GM12891 (cell line): ENCODE data around the gene COL1A1.

Source experiments
- DNase-seq: peaks from one replicate; pipeline ENCODE4 v3.0.0; 2011; ENCODE audit warnings: low spot score; ENCODE audit not compliant: insufficient read length
- FAIRE-seq: peaks from 2 replicates; lab custom pipeline; 2011; peaks lifted over from hg19 to GRCh38; lab: Jason Lieb, UNC
- PAX5 ChIP-seq: IDR thresholded peaks from 2 replicates; pipeline ENCODE4 v1.6.1; 2011; ENCODE audit warnings: low read length, moderate library complexity, mild to moderate bottlenecking; ENCODE audit not compliant: insufficient read depth, severe bottlenecking
- POLR2A ChIP-seq: IDR thresholded peaks from 2 replicates; pipeline ENCODE4 v1.6.1; 2011; ENCODE audit warnings: low read depth, low read length, control low read depth
- POLR2AphosphoS5 ChIP-seq: IDR thresholded peaks from 2 replicates; pipeline ENCODE4 v1.6.1; 2011; ENCODE audit warnings: low read depth, low read length, control low read depth
- POU2F2 ChIP-seq: IDR thresholded peaks from 2 replicates; pipeline ENCODE4 v1.6.1; 2011; ENCODE audit warnings: low read depth, mild to moderate bottlenecking, control low read depth, low read length, moderate library complexity
- SPI1 ChIP-seq: IDR thresholded peaks from 2 replicates; pipeline ENCODE4 v1.6.1; 2011; ENCODE audit warnings: low read depth, low read length, control low read depth
- TAF1 ChIP-seq: IDR thresholded peaks from 2 replicates; pipeline ENCODE4 v1.6.1; 2011; ENCODE audit warnings: low read depth, low read length, control low read depth

Gene COL1A1

DNA sequence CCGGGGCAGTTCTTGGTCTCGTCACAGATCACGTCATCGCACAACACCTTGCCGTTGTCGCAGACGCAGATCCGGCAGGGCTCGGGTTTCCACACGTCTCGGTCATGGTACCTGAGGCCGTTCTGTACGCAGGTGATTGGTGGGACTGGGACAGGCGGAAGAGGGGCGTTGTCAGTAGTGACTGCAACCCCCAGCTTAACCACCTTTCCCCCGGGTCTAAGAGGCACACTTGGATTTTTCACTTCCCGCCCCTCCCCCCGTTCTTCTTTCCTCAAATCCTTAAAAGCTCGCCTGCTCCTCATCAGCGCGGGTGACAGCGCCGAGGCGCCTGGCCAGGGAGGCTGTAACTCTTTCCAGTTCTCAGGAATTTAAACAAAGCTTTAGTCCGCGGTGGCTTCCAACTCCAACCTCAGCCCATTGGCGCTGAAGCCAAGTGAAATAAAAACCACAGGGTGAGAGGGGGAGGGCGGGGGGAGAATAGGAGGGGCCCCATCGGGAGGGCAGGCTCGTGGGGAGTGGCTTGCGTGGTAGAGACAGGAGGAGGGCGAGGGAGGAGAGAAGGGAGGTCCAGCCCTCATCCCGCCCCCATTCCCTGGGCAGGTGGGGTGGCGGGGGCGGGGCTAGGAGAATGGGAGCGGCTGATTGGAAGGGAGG lies 1.5 kb downstream of the COL1A1 start:
- TF ChIP-seq POLR2A (no peak), PAX5 (no peak), POU2F2 (no peak), TAF1 (no peak), POLR2AphosphoS5 (no peak), SPI1 (no peak)
- peak; percentile 93 for FAIRE-seq
- peak; percentile 79 for DNase-seq

- FAIRE-seq, result no peak
- DNase-seq, result no peak
- TF ChIP-seq TAF1 (no peak), SPI1 (no peak), PAX5 (no peak), POU2F2 (no peak), POLR2A (no peak), POLR2AphosphoS5 (no peak)
Measured at GRCh38 chr17:50199211-50199802, 2.1 kb downstream of the COL1A1 start.

DNA sequence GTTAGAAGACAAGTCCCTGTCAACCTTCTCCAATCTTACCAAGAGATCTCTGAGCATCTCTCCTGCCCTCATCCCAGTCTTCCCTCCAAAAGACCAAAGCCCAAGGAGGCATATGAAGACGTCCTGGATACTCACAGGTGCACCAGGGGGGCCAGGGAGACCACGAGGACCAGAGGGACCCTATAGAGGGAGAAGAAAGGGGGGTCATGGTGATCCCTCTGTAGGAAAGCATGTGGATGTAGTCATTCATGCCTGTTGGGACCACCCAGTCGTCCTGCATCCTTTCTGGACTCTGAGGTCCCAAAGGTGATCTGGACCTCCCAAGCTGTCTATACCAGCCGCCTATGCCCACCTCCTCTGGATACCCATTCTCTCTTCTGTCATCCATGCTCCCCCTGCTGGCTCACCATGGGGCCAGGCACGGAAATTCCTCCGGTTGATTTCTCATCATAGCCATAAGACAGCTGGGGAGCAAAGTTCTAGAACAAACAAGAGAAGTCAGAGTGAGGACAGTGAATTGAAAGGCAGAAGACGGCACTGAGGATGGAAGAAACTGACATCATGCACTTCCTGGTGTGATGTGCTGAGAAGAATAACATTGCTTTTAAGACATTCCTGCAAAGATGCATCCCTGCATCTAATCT lies 3.3 kb downstream of the COL1A1 start:
- DNase-seq (no peak), FAIRE-seq (peak; percentile 89)

GRCh38 chr17:50196826-50197225 lies 4.6 kb downstream of the COL1A1 start:
- DNase-seq (no peak), FAIRE-seq (no peak)
- TF ChIP-seq TAF1 (no peak), PAX5 (no peak), POU2F2 (no peak), POLR2A (no peak), POLR2AphosphoS5 (no peak), SPI1 (no peak)

More for the DNA sequence above, 3.3 kb downstream of the COL1A1 start:
- TF ChIP-seq POLR2A (no peak), TAF1 (no peak), POU2F2 (no peak), SPI1 (no peak), POLR2AphosphoS5 (no peak), PAX5 (no peak)

DNA sequence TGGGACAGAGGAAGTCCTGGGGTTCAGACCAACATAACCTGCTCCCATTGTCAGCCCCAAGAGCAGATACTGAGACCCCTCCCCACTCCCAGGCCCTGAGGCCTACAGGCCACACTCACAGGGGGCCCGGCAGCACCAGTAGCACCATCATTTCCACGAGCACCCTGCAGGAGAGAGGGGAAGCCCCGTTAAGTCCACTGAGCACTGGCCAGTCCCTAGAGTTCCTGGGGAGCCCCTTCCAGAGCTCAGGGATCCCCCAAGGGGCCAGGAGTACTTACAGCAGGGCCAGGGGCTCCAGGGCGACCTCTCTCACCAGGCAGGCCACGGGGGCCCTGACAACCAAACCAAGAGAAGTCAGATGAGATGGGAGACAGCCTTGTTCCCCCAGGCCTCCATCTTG lies 5.4 kb downstream of the COL1A1 start:
- FAIRE-seq (no peak), DNase-seq (no peak)
- TF ChIP-seq POLR2AphosphoS5, result no peak
- TF ChIP-seq PAX5, result no peak
- TF ChIP-seq TAF1, result no peak
- TF ChIP-seq POLR2A, result no peak
- TF ChIP-seq SPI1, result no peak
- TF ChIP-seq POU2F2, result no peak

- DNase-seq (no peak), FAIRE-seq (no peak)
- TF ChIP-seq POU2F2 (no peak), POLR2A (no peak), POLR2AphosphoS5 (no peak), PAX5 (no peak), TAF1 (no peak), SPI1 (no peak)
Measured at GRCh38 chr17:50194934-50195865, 6.2 kb downstream of the COL1A1 start.

DNA sequence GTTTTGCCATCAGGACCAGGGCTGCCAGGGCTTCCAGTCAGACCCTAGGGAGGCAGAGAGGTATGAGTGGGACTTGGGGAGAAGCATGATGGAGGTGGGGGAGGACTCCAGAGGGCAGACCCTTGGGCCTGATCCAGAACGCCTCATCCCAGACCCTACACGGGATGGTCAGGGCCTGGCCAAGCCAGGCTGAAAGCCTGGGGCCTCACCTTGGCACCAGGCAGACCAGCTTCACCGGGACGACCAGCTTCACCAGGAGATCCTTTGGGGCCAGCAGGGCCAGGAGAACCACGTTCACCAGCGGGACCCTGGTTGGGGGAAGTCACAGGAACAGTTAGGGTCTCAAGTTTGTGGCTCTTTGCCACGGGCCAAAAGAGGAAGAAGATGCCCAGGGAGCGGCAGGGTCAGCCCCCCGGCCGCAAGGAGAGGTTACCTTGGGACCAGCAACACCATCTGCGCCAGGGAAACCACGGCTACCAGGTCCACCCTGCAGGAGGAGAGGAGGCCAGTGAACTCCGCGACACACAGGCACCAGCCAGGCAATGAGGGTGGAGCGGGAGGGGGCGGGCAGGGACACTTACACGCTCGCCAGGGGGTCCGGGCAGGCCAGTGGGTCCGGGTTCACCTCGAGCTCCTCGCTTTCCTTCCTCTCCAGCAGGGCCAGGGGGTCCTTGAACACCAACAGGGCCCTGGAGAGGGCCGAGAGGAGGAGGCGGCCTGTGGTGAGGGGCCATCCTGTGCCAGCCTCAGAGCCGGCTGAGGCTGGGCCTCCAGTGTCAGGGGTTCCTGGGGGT lies 7.1 kb downstream of the COL1A1 start:
- no peak for TF ChIP-seq POU2F2
- no peak for TF ChIP-seq PAX5
- TF ChIP-seq POLR2AphosphoS5, result no peak
- TF ChIP-seq POLR2A, result no peak
- TF ChIP-seq SPI1, result no peak
- no peak for TF ChIP-seq TAF1
- no peak for DNase-seq
- FAIRE-seq, result no peak

GRCh38 chr17:50192618-50193291 lies 8.7 kb downstream of the COL1A1 start:
- FAIRE-seq (no peak), DNase-seq (no peak)
- TF ChIP-seq SPI1 (no peak), PAX5 (no peak), POU2F2 (no peak), POLR2AphosphoS5 (no peak), TAF1 (no peak), POLR2A (no peak)
